GM23248 (cell line): ENCODE measurements around the gene B3GNT5.

Experiments used
- EZH2 ChIP-seq: fragments of 200-600 bp; sonication (generic); IDR thresholded peaks from 2 replicates; pipeline ENCODE4 v1.6.1; 2018; ENCODE audit warnings: antibody characterized with exemption, mild to moderate bottlenecking; ENCODE audit not compliant: insufficient read depth, poor library complexity, severe bottlenecking
- EZH2phosphoT487 ChIP-seq: fragments of 200-600 bp; sonication (generic); IDR thresholded peaks from 2 replicates; pipeline ENCODE4 v1.6.1; 2018; ENCODE audit warnings: antibody characterized with exemption, moderate library complexity, mild to moderate bottlenecking, low read depth; ENCODE audit not compliant: insufficient read depth

DNA sequence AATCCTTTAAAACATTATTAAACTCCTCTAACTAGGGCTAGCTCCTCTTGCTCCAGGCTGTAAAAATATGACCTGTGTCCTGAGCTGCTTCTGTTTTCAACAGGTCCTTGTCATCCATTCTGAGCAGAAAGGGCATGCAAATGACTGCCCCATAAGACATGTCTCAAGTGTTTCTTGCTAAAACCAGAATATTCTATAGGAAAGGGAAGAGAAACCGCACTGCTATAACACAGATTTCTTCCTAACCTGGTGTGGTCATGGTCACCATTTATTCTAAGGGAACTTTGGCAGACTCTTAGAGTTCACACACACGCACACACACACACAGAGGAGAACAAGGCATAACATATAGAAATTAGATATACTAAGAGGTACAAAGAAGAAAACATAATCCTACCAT lies 34.2 kb upstream of the B3GNT5 start:
- TF ChIP-seq EZH2phosphoT487 (no peak), EZH2 (no peak)
